NT2/D1 (cell line): ENCODE data around the gene STARD7.
"Not testable (repeated sequence)": the region's sequence is repeated elsewhere in the genome, so short reads cannot be mapped to it uniquely, and the experiment has no call there.

Source experiments
- DNase-seq: peaks from one replicate; pipeline ENCODE4 v3.0.0-alpha.2; 2011; ENCODE audit warnings: low read depth, low spot score
- H3K27me3 ChIP-seq: 2 replicates; pipeline ENCODE4 v1.6.0; 2011; ENCODE audit warnings: mild to moderate bottlenecking; ENCODE audit not compliant: insufficient read length, insufficient read depth
- H3K36me3 ChIP-seq: 2 replicates; pipeline ENCODE4 v1.6.1; 2011; ENCODE audit warnings: mild to moderate bottlenecking, low read length, mixed read lengths; ENCODE audit not compliant: insufficient read depth, insufficient read length
- H3K4me1 ChIP-seq: 2 replicates; pipeline ENCODE4 v1.5.1; 2011; ENCODE audit not compliant: insufficient read depth, insufficient read length
- H3K4me3 ChIP-seq: 2 replicates; pipeline ENCODE4 v1.5.1; 2011; ENCODE audit warnings: low read depth; ENCODE audit not compliant: insufficient read length
- H3K9ac ChIP-seq: 2 replicates; pipeline ENCODE4 v1.6.0; 2011; ENCODE audit warnings: low read depth; ENCODE audit not compliant: insufficient read length
- H3K9me3 ChIP-seq: 2 replicates; pipeline ENCODE4 v1.5.1; 2011; ENCODE audit warnings: mild to moderate bottlenecking, low read length; ENCODE audit not compliant: insufficient read depth
- SUZ12 ChIP-seq: IDR thresholded peaks from 2 replicates; pipeline ENCODE4 v1.6.1; 2011; ENCODE audit not compliant: insufficient read length, insufficient read depth; ENCODE audit errors: extremely low read depth
- YY1 ChIP-seq: IDR thresholded peaks from 2 replicates; pipeline ENCODE4 v1.6.1; 2011; ENCODE audit not compliant: insufficient read length, insufficient read depth
- ZNF274 ChIP-seq: IDR thresholded peaks from 2 replicates; pipeline ENCODE4 v1.6.1; 2011; ENCODE audit warnings: mild to moderate bottlenecking, low read depth, low read length

Gene STARD7

GRCh38 chr2:96233436-96233835 is 24.8 kb upstream of the STARD7 start:
- no peak overlapping the region for H3K9ac ChIP-seq
- H3K4me3 ChIP-seq = no peak overlapping the region
- no peak for DNase-seq
- H3K4me1 ChIP-seq = peaks cover 3% of the 10 kb centered on the region
- H3K9me3 ChIP-seq = no peaks in the 10 kb centered on the region
- H3K36me3 ChIP-seq = no peaks in the 10 kb centered on the region
- H3K27me3 ChIP-seq = no peaks in the 10 kb centered on the region
- TF ChIP-seq YY1 = no peak
- no peak for TF ChIP-seq ZNF274
- no peak for TF ChIP-seq SUZ12

- no peaks in the 10 kb centered on the region for H3K9me3 ChIP-seq
- H3K4me3 ChIP-seq = no peak overlapping the region
- peaks cover 3% of the 10 kb centered on the region for H3K4me1 ChIP-seq
- H3K9ac ChIP-seq = no peak overlapping the region
- no peak for TF ChIP-seq ZNF274
- no peak for TF ChIP-seq YY1
- TF ChIP-seq SUZ12 = no peak
- DNase-seq = no peak
- H3K36me3 ChIP-seq = no peaks in the 10 kb centered on the region
- H3K27me3 ChIP-seq = no peaks in the 10 kb centered on the region
Observed at GRCh38 chr2:96231316-96231715, 22.7 kb upstream of the STARD7 start.

- Histone ChIP-seq H3K4me3 (no peak overlapping the region), H3K9me3 (no peaks in the 10 kb centered on the region), H3K9ac (no peak overlapping the region), H3K27me3 (no peaks in the 10 kb centered on the region), H3K36me3 (peaks cover 4% of the 10 kb centered on the region), H3K4me1 (no peaks in the 10 kb centered on the region)
- DNase-seq = no peak
- no peak for TF ChIP-seq YY1
- TF ChIP-seq SUZ12 = no peak
Observed at GRCh38 chr2:96225016-96225533, 16.4 kb upstream of the STARD7 start.

GRCh38 chr2:96221106-96221505 is 12.5 kb upstream of the STARD7 start:
- H3K36me3 ChIP-seq, H3K9ac ChIP-seq, DNase-seq, H3K4me3 ChIP-seq, H3K4me1 ChIP-seq, H3K27me3 ChIP-seq, H3K9me3 ChIP-seq: not testable (repeated sequence)

GRCh38 chr2:96219959-96220358 is 11.3 kb upstream of the STARD7 start:
- not testable (repeated sequence) for H3K4me3 ChIP-seq, H3K9ac ChIP-seq, H3K4me1 ChIP-seq, DNase-seq, H3K9me3 ChIP-seq, H3K36me3 ChIP-seq, H3K27me3 ChIP-seq

GRCh38 chr2:96218508-96219131 is 10.0 kb upstream of the STARD7 start:
- H3K9me3 ChIP-seq = no peaks in the 10 kb centered on the region
- H3K4me1 ChIP-seq = no peaks in the 10 kb centered on the region
- H3K4me3 ChIP-seq = no peak overlapping the region
- TF ChIP-seq ZNF274 = no peak
- TF ChIP-seq YY1 = no peak
- no peak for TF ChIP-seq SUZ12
- H3K9ac ChIP-seq = no peak overlapping the region
- no peaks in the 10 kb centered on the region for H3K27me3 ChIP-seq
- DNase-seq = no peak
- peaks cover under 1% of the 10 kb centered on the region for H3K36me3 ChIP-seq

GRCh38 chr2:96214554-96214953 is 5.9 kb upstream of the STARD7 start:
- no peak for DNase-seq
- Histone ChIP-seq H3K9me3 (no peaks in the 10 kb centered on the region), H3K4me1 (peaks cover 3% of the 10 kb centered on the region), H3K36me3 (peaks cover 4% of the 10 kb centered on the region), H3K4me3 (no peak overlapping the region), H3K27me3 (no peaks in the 10 kb centered on the region), H3K9ac (no peak overlapping the region)
- TF ChIP-seq YY1 (no peak), ZNF274 (no peak)

- H3K36me3 ChIP-seq = peaks cover 4% of the 10 kb centered on the region
- no peak overlapping the region for H3K4me3 ChIP-seq
- TF ChIP-seq ZNF274 (no peak), YY1 (no peak), SUZ12 (no peak)
- no peaks in the 10 kb centered on the region for H3K27me3 ChIP-seq
- no peak for DNase-seq
- peaks cover 4% of the 10 kb centered on the region for H3K4me1 ChIP-seq
- H3K9me3 ChIP-seq = no peaks in the 10 kb centered on the region
- no peak overlapping the region for H3K9ac ChIP-seq
Observed at GRCh38 chr2:96213379-96213778, 4.8 kb upstream of the STARD7 start.
